Measurements from ENCODE around the gene TXNDC11. TPM values are rescaled to one million over a fixed set of nuclear protein-coding genes. Genes with fewer than 3 reads are reported as not detected.

The TXNDC11 gene
- total RNA-seq, 1 donor from 2014 or later = 19.6 TPM

DNA sequence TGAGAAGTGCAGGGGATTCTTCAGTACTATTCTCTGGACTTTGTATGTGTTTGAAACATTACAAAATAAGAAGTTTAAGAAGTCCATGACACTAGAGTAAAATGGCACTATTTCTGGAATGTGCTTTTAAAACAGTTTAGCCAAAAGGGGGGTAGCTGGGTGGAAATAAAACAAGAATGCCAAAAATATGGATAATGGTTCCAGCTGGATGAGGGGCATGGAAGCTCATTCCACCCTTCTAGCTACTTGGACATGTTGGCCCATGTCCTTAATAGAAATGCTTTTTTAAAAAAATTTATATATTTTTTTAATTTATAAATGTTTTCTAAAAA lies 41.3 kb upstream of the TXNDC11 start:
- peaks cover 36% of the 10 kb centered on the region for H3K4me1 Mint-ChIP-seq (ENCODE audit: unreplicated experiment)
- H3K27ac Mint-ChIP-seq (ENCODE audit: unreplicated experiment) = peak overlapping the region; percentile 95
- peak overlapping the region; percentile 40 for H3K4me3 Mint-ChIP-seq (ENCODE audit: unreplicated experiment)
- TF ChIP-seq, protein P1, sequence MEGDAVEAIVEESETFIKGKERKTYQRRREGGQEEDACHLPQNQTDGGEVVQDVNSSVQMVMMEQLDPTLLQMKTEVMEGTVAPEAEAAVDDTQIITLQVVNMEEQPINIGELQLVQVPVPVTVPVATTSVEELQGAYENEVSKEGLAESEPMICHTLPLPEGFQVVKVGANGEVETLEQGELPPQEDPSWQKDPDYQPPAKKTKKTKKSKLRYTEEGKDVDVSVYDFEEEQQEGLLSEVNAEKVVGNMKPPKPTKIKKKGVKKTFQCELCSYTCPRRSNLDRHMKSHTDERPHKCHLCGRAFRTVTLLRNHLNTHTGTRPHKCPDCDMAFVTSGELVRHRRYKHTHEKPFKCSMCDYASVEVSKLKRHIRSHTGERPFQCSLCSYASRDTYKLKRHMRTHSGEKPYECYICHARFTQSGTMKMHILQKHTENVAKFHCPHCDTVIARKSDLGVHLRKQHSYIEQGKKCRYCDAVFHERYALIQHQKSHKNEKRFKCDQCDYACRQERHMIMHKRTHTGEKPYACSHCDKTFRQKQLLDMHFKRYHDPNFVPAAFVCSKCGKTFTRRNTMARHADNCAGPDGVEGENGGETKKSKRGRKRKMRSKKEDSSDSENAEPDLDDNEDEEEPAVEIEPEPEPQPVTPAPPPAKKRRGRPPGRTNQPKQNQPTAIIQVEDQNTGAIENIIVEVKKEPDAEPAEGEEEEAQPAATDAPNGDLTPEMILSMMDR (IDR thresholded peaks at IDR 0.05; ENCODE audit: unreplicated experiment) = no peak
- no peaks in the 10 kb centered on the region for H3K9me3 Mint-ChIP-seq (ENCODE audit: unreplicated experiment)
- H3K36me3 Mint-ChIP-seq (ENCODE audit: low read depth, unreplicated experiment) = peaks cover 5% of the 10 kb centered on the region
- H3K27me3 Mint-ChIP-seq (ENCODE audit: unreplicated experiment) = peaks cover 3% of the 10 kb centered on the region
- no peak for DNase-seq (ENCODE audit: low spot score)

DNA sequence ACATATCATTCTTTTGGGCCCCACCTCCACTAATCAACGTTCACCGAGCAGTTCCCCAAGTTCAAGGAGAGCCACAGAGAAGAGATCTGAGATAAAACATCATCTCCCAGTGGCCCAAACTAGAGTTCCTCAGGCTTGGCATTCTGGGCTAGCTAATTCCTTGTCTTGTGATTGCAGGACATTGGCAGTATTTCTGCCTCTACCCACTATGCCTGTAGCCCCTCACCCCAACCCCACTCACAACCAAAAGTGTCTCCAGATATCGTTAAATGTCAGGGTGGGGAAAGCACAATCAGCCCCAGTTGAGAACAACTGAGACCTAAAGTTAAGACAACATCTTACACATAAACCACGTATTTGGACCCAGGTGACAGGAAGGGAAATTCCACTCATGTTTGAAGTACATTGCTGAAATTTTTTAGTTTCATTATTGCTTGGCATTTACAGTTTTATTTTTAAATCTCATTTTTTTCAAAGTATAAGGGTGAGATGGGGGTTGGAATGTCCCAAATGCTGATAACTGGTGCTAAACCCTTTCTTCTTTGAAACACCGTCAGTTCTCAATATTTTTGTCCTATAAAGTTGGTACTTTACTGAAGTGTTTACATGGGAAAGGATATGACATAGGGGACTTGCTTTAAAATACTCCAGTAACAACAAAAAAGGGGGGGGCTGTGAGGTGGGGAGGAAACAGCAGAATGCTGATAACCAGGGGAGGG lies 40.8 kb upstream of the TXNDC11 start:
- peak overlapping the region; percentile 95 for H3K27ac Mint-ChIP-seq (ENCODE audit: unreplicated experiment)

DNA sequence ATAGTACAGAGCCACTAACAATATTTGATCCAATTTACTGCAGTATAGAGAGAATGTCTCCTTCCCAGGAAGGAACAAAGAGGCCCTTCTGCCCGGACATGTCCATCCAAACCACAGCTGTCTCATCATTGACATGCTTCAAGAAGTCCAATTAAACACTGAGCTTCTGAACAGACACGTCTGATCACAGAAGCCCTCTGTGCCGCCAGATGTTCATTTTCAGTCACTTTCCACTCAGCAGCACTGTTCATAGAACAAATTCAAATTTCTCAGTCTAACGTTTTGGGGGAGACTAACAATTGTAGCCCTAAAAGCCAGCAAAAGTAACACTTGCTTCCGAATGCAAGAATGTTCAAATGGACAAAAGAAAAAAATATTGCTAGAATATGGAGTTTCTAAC lies 39.1 kb upstream of the TXNDC11 start:
- Mint-ChIP-seq H3K27ac (ENCODE audit: unreplicated experiment) (peak overlapping the region; percentile 94), H3K27me3 (ENCODE audit: unreplicated experiment) (peaks cover 1% of the 10 kb centered on the region), H3K9me3 (ENCODE audit: unreplicated experiment) (no peaks in the 10 kb centered on the region), H3K4me1 (ENCODE audit: unreplicated experiment) (peaks cover 32% of the 10 kb centered on the region), H3K4me3 (ENCODE audit: unreplicated experiment) (no peak overlapping the region), H3K36me3 (ENCODE audit: low read depth, unreplicated experiment) (no peaks in the 10 kb centered on the region)
- DNase-seq (ENCODE audit: low spot score) = no peak
- TF ChIP-seq, protein P1 (IDR thresholded peaks at IDR 0.05; ENCODE audit: unreplicated experiment) = no peak

More for the DNA sequence above, 40.8 kb upstream of the TXNDC11 start:
- peak overlapping the region; percentile 40 for H3K4me3 Mint-ChIP-seq (ENCODE audit: unreplicated experiment)
- H3K27me3 Mint-ChIP-seq (ENCODE audit: unreplicated experiment) = peaks cover 3% of the 10 kb centered on the region
- DNase-seq (ENCODE audit: low spot score) = no peak
- H3K4me1 Mint-ChIP-seq (ENCODE audit: unreplicated experiment) = peaks cover 36% of the 10 kb centered on the region
- TF ChIP-seq, protein P1 (IDR thresholded peaks at IDR 0.05; ENCODE audit: unreplicated experiment) = no peak
- H3K9me3 Mint-ChIP-seq (ENCODE audit: unreplicated experiment) = no peaks in the 10 kb centered on the region
- peaks cover 5% of the 10 kb centered on the region for H3K36me3 Mint-ChIP-seq (ENCODE audit: low read depth, unreplicated experiment)

DNA sequence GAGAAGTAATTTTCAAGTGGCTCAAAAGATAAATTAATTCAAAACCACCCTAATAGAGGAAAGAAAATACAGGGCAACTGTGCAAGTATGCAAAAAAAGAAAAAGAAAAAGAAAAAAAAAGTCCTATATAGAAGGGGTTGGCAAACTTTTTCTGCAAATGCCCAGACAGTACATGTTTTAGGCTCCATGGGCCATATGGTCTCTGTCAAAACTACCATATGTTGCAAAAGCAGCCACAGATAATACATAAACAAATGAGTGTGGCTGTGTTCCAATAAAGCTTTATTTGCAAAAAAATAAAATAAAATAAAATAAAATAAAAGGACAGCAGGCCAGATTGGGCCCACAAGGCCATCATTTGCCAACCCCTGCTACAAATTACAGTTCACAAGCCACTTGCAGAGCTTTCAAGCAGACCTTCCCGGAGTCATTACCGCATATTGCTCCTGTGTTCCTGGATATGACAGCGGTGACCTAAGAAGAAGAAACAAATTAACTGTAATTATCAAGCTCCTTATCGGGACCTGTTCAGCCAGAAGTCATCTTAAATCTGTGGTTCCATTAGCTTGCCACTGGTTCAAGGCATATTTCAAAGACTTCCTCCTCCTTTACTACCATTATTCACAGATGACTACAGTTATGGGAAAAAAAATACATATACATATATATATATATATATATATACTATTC lies 38.5 kb upstream of the TXNDC11 start:
- DNase-seq (ENCODE audit: low spot score) = no peak
- TF ChIP-seq, protein P1 (IDR thresholded peaks at IDR 0.05; ENCODE audit: unreplicated experiment) = no peak
- H3K27ac Mint-ChIP-seq (ENCODE audit: unreplicated experiment) = peak overlapping the region; percentile 94
- H3K27me3 Mint-ChIP-seq (ENCODE audit: unreplicated experiment) = peaks cover 1% of the 10 kb centered on the region
- H3K9me3 Mint-ChIP-seq (ENCODE audit: unreplicated experiment) = no peaks in the 10 kb centered on the region
- peaks cover 25% of the 10 kb centered on the region for H3K4me1 Mint-ChIP-seq (ENCODE audit: unreplicated experiment)
- no peaks in the 10 kb centered on the region for H3K36me3 Mint-ChIP-seq (ENCODE audit: low read depth, unreplicated experiment)
- no peak overlapping the region for H3K4me3 Mint-ChIP-seq (ENCODE audit: unreplicated experiment)

DNA sequence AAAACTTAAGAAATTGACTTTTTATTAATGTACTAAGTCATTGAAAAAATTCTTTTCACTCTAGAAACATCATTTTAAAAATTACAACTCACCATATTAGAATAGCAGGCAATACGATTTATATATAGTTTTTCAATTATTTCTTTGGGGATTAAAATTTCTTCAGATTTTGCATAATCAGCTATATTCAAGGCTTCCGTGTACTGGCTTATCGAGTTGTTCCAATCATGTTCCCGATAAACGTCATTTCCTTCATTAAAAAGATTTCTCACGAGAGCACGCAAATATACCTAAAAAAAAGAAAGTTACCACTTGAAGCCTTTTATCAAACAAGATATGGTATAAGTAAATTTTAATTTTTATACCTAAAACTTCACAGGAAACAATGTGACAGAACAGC lies 36.4 kb upstream of the TXNDC11 start:
- H3K9me3 Mint-ChIP-seq (ENCODE audit: unreplicated experiment) = no peaks in the 10 kb centered on the region
- DNase-seq (ENCODE audit: low spot score) = no peak
- no peaks in the 10 kb centered on the region for H3K27me3 Mint-ChIP-seq (ENCODE audit: unreplicated experiment)
- no peak overlapping the region for H3K4me3 Mint-ChIP-seq (ENCODE audit: unreplicated experiment)
- TF ChIP-seq, protein P1 (IDR thresholded peaks at IDR 0.05; ENCODE audit: unreplicated experiment) = no peak
- H3K4me1 Mint-ChIP-seq (ENCODE audit: unreplicated experiment) = peaks cover 20% of the 10 kb centered on the region
- H3K27ac Mint-ChIP-seq (ENCODE audit: unreplicated experiment) = no peak overlapping the region
- peaks cover 4% of the 10 kb centered on the region for H3K36me3 Mint-ChIP-seq (ENCODE audit: low read depth, unreplicated experiment)
